Sciatic nerve (tissue), 2 donors: ENCODE data around the gene CDC42EP4. TPM values are rescaled to one million over a fixed set of nuclear protein-coding genes. Genes with fewer than 3 reads are reported as not detected.

Source experiments
- ATAC-seq: fragments of 200-7000 bp; cut with Tn5 transposase; one replicate; pipeline ENCODE4 v1.9.1; 2020; ENCODE audit warnings: mild to moderate bottlenecking, moderate library complexity
- DNase-seq: peaks from one replicate; pipeline ENCODE4 v3.0.0-alpha.2; 2020; ENCODE audit warnings: low spot score
- intact Hi-C: fragments of 100-400 bp; cut with DNase I; formaldehyde crosslinking; loops from one replicate; pipeline ENCODE4 v1.14.2; 2022
- total RNA-seq: library from RNA; stranded (reverse); fragmentation: NEBNext Ultra II Directional; extraction: Animal tissue kit (Norgen Biotek cat#: 25700); gene quantifications from one replicate; pipeline ENCODE4 v1.2.1, GENCODE V29; 2021
- donor health status: DM: no; HTN: no; CAD: no.
- donor health status: DM: no; HTN: no; CAD: no.

CDC42EP4 gene
- total RNA-seq, 1 donor from 2014 or later = 98.8 TPM

- DNase-seq (peak; percentile 88), ATAC-seq (peak; percentile 19)
- intact Hi-C loops = no loop called here
Measured at GRCh38 chr17:73308017-73308823, 3.6 kb downstream of the CDC42EP4 start.

- ATAC-seq (no peak), DNase-seq (no peak)
- intact Hi-C loops = no loop called here
Measured at GRCh38 chr17:73307130-73307529, 4.7 kb downstream of the CDC42EP4 start.

- ATAC-seq = no peak
- DNase-seq = no peak
- intact Hi-C loops = no loop called here
Measured at GRCh38 chr17:73305845-73306836, 5.7 kb downstream of the CDC42EP4 start.

- intact Hi-C loops = no loop called here
- no peak for DNase-seq
- peak; percentile 63 for ATAC-seq
Measured at GRCh38 chr17:73304971-73305812, 6.6 kb downstream of the CDC42EP4 start.

- ATAC-seq (peak; percentile 10), DNase-seq (no peak)
- intact Hi-C loops = no loop called here
Measured at GRCh38 chr17:73304438-73304837, 7.4 kb downstream of the CDC42EP4 start.

GRCh38 chr17:73302189-73302588 lies 9.6 kb downstream of the CDC42EP4 start:
- no peak for ATAC-seq
- intact Hi-C loops = no loop called here
- DNase-seq = no peak

- ATAC-seq (no peak), DNase-seq (no peak)
- intact Hi-C loops = no loop called here
Measured at GRCh38 chr17:73301369-73301768, 10.4 kb downstream of the CDC42EP4 start.

GRCh38 chr17:73300392-73300791 lies 11.4 kb downstream of the CDC42EP4 start:
- ATAC-seq (no peak), DNase-seq (no peak)
- intact Hi-C loops = no loop called here

- intact Hi-C loops = no loop called here
- DNase-seq = no peak
- ATAC-seq = no peak
Measured at GRCh38 chr17:73297934-73298861, 13.6 kb downstream of the CDC42EP4 start.

GRCh38 chr17:73293480-73293911 lies 18.3 kb downstream of the CDC42EP4 start:
- DNase-seq (no peak), ATAC-seq (peak; percentile 46)
- intact Hi-C loops = no loop called here

GRCh38 chr17:73293031-73293430 lies 18.8 kb downstream of the CDC42EP4 start:
- intact Hi-C loops = no loop called here
- DNase-seq (no peak), ATAC-seq (no peak)

GRCh38 chr17:73292031-73292531 lies 19.7 kb downstream of the CDC42EP4 start:
- intact Hi-C loops = no loop called here
- ATAC-seq = peak; percentile 32
- no peak for DNase-seq

GRCh38 chr17:73291260-73291801 lies 20.5 kb downstream of the CDC42EP4 start:
- ATAC-seq (peak; percentile 67), DNase-seq (peak; percentile 80)
- intact Hi-C loops = no loop called here

GRCh38 chr17:73290399-73291259 lies 21.2 kb downstream of the CDC42EP4 start:
- intact Hi-C loops = no loop called here
- no peak for ATAC-seq
- no peak for DNase-seq

GRCh38 chr17:73289549-73290254 lies 22.1 kb downstream of the CDC42EP4 start:
- DNase-seq (no peak), ATAC-seq (no peak)
- intact Hi-C loops = no loop called here
